Measurements from ENCODE around the gene CAMSAP2. TPM values are rescaled to one million over a fixed set of nuclear protein-coding genes. Genes with fewer than 3 reads are reported as not detected.

Gene CAMSAP2
- total and polyA plus RNA-seq, 2 of the 4 experiments (the other 2 are of a cell fraction): 8.3 to 29.4 TPM

GRCh38 chr1:200704986-200705500, 33.6 kb upstream of the CAMSAP2 start:
- no peak overlapping the region for H3K9ac ChIP-seq (ENCODE audit: low read depth, low read length)
- H3K14ac ChIP-seq (replicated peaks; ENCODE audit: low read depth, low read length): no peak overlapping the region
- CTCF ChIA-PET: no interaction called here
- no peak overlapping the region for H2AK5ac ChIP-seq (ENCODE audit: low read depth, low read length)
- dilution Hi-C loops (cut with HindIII; ENCODE audit: low sequenced_read_pairs, unreplicated experiment): no loop called here
- no peaks in the 10 kb centered on the region for H3K4me1 ChIP-seq (ENCODE audit: control insufficient read depth, insufficient read depth, low read length)
- WGBS, 2 experiments (ENCODE audit: extremely low coverage in 2 of 2, insufficient read length in 1 of 2): no CpG with 5 or more reads among the region's 3 CpGs
- H3K18ac ChIP-seq (ENCODE audit: low read depth, low read length): no peak overlapping the region
- no peak overlapping the region for H3K23ac ChIP-seq (ENCODE audit: low read depth, low read length)
- no peak overlapping the region for H4K5ac ChIP-seq (ENCODE audit: low read depth, low read length)
- no peak overlapping the region for H4K91ac ChIP-seq (ENCODE audit: insufficient read depth, low read depth, low read length)
- H2BK120ac ChIP-seq (ENCODE audit: low read depth, low read length): no peak overlapping the region
- no peak overlapping the region for H3K4me2 ChIP-seq (ENCODE audit: low read depth, low read length)
- no peak overlapping the region for H2AFZ ChIP-seq (replicated peaks; ENCODE audit: low read length, poor library complexity)
- no peak overlapping the region for H3K4ac ChIP-seq (ENCODE audit: low read depth, low read length)
- peaks cover 3% of the 10 kb centered on the region; the same call in 1 of the 2 replicates for H3K9me1 ChIP-seq (ENCODE audit: insufficient read depth, low read length)
- no peak overlapping the region for H2BK15ac ChIP-seq (ENCODE audit: low read depth, low read length)
- no peaks in the 10 kb centered on the region for H4K20me1 ChIP-seq (ENCODE audit: insufficient read depth, low read length)
- no TSS peak for BruUV-seq (replicated peaks)
- H3K56ac ChIP-seq (ENCODE audit: extremely low read depth, insufficient read depth, low read length): no peak overlapping the region
- H2BK5ac ChIP-seq (ENCODE audit: low read depth, low read length, poor library complexity, severe bottlenecking): no peak overlapping the region
- H3K79me1 ChIP-seq (ENCODE audit: low read depth in 1 of 2, low read length in 2 of 2): no peaks in the 10 kb centered on the region
- H2AK9ac ChIP-seq (replicated peaks; ENCODE audit: low read depth, low read length, poor library complexity): no peak overlapping the region
- no peak overlapping the region for H4K8ac ChIP-seq (ENCODE audit: low read depth in 2 of 2, low read length in 2 of 2)
- H3K36me3 ChIP-seq (ENCODE audit: control insufficient read depth, insufficient read depth, low read length): no peaks in the 10 kb centered on the region
- DNase-seq: no peak
- H3K4me3 ChIP-seq (ENCODE audit: insufficient read depth, low read depth, low read length): no peak overlapping the region
- no peaks in the 10 kb centered on the region for H3K27me3 ChIP-seq (ENCODE audit: control insufficient read depth, insufficient read depth, low read length)
- in situ Hi-C loops (cut with MboI; ENCODE audit: low sequenced_read_pairs): no loop called here
- no peak overlapping the region for H3K27ac ChIP-seq (ENCODE audit: insufficient read depth, low read length)
- POLR2A ChIA-PET (ENCODE audit: unreplicated experiment): no interaction called here
- H2BK20ac ChIP-seq (ENCODE audit: low read depth, low read length): no peak overlapping the region
- TF ChIP-seq NFE2L2 (IDR thresholded peaks at IDR 0.05; ENCODE audit: low read depth, low read length) (no peak), RAD21 (IDR thresholded peaks at IDR 0.05; ENCODE audit: low read length) (no peak), USF2 (IDR thresholded peaks at IDR 0.05; ENCODE audit: low read depth, low read length) (no peak), CTCF (conservative IDR thresholded peaks at IDR 0.05; ENCODE audit: low read depth, low read length) (no peak), SMC3 (IDR thresholded peaks at IDR 0.05; ENCODE audit: low read depth, low read length) (no peak), MAFK (IDR thresholded peaks at IDR 0.05; ENCODE audit: low read depth, low read length) (no peak), FOS (IDR thresholded peaks at IDR 0.05; ENCODE audit: low read depth, low read length) (no peak), BHLHE40 (IDR thresholded peaks at IDR 0.05; ENCODE audit: low read depth, low read length) (no peak), CEBPB (IDR thresholded peaks at IDR 0.05; ENCODE audit: low read depth, low read length) (no peak), POLR2A (IDR thresholded peaks at IDR 0.05; ENCODE audit: low read depth, low read length) (no peak), MXI1 (IDR thresholded peaks at IDR 0.05; ENCODE audit: borderline replicate concordance, low read depth, low read length) (no peak), RFX5 (IDR thresholded peaks at IDR 0.05; ENCODE audit: low read depth, low read length) (no peak), MAZ (IDR thresholded peaks at IDR 0.05; ENCODE audit: borderline replicate concordance, low read depth, low read length) (no peak), RCOR1 (IDR thresholded peaks at IDR 0.05; ENCODE audit: insufficient replicate concordance, low read length) (no peak), ELK1 (IDR thresholded peaks at IDR 0.05; ENCODE audit: borderline replicate concordance, low read depth, low read length) (no peak), CHD1 (IDR thresholded peaks at IDR 0.05; ENCODE audit: low read depth, low read length) (no peak)
- intact Hi-C loops (cut with micrococcal nuclease): no loop called here
- no peak for ATAC-seq (ENCODE audit: low read depth)
- no peaks in the 10 kb centered on the region for H3K9me3 ChIP-seq (ENCODE audit: control insufficient read depth, insufficient read depth, low read length)

Data from IMR-90 (cell line).